ENCODE data around the gene CEP112.

- TF ChIP-seq PATZ1 (CRISPR knock-in tag; IDR thresholded peaks at IDR 0.05; ENCODE audit: borderline replicate concordance) (no peak), CSRNP3 (CRISPR knock-in tag; IDR thresholded peaks at IDR 0.05) (no peak), ZNF8 (CRISPR knock-in tag; IDR thresholded peaks at IDR 0.05) (no peak), POU6F1 (CRISPR knock-in tag; IDR thresholded peaks at IDR 0.05; ENCODE audit: borderline replicate concordance, low read depth) (no peak)
Measured at GRCh38 chr17:66054242-66054641, 137.7 kb downstream of the CEP112 start.
